GM21619 (cell line): ENCODE measurements around the gene PPP3R1.
"Not testable (repeated sequence)": the region's sequence is repeated elsewhere in the genome, so short reads cannot be mapped to it uniquely, and the experiment has no call there.

Source experiments
- ATAC-seq: cut with Tn5 transposase; IDR thresholded peaks from one replicate; pipeline ENCODE4 v1.9.1; 2021; ENCODE audit not compliant: unreplicated experiment

Gene PPP3R1

DNA sequence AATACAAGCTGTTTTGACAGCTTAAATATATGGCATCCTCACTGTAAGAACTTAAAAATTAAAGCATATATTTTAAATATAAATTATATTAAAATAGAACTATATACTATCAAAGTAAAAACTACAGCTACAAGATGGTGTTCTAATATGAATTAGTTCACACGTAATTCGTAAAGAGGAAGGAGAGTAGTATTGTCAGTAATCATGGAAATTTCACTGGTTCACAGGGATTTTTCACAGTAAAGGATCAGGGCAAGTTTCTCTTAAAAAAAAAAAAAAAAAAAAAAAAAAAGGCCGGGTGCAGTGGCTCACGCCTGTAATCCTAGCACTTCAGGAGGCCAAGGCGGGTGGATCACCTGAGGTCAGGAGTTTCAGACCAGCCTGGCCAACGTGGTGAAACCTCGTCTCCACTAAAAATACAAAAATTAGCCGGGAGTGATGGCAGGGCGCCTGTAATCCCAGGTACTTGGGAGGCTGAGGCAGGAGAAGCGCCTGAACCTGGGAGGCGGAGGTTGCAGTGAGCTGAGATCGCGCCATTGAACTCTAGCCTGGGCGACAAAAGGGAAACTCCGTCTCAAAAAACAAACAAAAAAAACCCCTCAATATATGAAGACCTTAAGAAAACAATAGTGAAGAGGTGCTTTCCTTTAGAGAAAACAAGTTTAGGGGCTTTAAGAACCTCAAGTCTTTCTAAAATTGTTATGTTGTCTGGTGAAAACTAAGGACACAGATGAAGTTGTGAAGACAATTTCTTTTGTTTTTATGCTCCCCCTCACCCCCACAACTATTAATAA lies 62.1 kb downstream of the PPP3R1 start:
- no peak for ATAC-seq

DNA sequence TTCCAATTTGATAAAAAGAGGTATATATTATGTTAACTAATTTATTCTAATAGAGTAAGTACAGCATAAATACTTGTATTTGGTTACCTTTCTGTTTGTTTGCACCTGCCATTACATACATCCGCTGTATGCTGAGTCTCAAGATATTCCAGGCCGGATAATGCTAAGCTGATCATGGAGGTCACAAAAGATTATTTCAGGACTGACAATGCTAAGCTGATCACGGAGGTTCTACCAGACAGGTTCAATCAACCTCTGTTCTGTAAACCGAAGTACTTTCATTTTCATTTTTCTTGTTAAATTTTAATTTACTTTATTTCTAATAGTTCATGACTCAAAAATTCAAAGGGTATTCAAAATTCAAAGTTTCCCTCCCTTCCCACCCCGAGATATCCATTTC lies 63.5 kb downstream of the PPP3R1 start:
- ATAC-seq = no peak

DNA sequence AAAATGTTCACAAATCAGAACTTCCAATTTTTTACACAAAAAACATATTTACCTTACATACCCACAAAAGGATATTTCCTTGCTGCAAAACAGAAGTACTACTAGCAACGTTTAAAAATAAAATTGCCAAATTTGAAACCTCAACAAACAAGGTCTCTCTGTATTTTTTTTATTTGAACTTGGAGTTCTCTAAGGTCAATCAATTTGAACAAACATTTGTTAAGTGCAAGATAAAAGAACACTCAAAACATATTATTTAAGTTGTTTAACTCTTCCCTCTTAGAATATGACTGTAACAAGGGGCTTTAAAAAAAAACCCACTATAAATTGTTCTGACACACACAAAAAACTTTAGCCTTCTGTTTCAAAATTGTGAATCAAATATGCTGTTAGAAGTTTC lies 65.0 kb downstream of the PPP3R1 start:
- no peak for ATAC-seq

DNA sequence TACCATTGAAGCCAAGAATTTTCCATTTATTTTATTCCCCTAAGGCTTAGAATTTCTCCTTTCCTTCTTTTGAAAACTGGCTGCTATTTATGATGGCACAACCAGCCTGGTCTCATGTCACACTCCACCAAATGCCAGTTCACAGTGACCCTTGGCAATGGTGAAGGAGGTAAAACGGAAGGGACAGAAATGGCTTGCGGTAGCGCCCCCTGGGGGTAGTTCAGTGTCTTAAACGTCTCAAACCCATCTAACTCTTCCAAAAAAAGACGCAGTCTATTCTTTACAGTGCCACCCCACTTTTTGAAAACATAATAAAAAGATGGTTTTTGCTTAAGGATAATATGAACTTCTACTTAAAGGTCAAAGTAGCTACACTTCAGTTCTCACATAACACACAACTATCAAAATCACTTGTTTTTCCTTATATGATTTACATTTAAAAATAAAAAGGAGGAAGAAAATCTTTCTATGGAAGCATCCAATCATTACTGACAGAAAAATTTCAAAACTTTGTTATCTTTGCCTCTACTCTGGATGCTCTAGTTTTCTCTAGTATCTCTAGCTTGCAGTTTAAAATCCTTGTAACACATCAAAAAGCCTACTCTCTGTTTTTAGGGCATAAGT lies 66.7 kb downstream of the PPP3R1 start:
- no peak for ATAC-seq

DNA sequence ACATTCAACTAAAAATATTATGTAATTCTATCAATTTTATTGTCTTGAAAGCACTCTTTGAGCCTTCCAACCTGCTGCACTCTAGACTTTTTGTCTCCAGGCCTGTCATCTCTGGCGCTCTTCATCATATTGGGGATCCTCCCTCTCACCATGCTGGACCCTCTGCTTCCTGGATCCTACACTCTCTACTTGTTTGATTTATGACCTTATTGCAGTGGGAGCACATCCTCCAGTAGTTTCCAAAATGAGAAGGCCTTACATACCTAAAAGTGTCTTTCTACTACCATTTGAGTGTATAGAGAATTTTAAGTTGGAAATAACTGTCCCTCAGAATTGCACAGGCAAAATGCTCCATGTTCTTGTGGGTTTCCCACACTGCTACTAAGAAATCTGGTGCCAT lies 69.4 kb downstream of the PPP3R1 start:
- ATAC-seq = no peak

DNA sequence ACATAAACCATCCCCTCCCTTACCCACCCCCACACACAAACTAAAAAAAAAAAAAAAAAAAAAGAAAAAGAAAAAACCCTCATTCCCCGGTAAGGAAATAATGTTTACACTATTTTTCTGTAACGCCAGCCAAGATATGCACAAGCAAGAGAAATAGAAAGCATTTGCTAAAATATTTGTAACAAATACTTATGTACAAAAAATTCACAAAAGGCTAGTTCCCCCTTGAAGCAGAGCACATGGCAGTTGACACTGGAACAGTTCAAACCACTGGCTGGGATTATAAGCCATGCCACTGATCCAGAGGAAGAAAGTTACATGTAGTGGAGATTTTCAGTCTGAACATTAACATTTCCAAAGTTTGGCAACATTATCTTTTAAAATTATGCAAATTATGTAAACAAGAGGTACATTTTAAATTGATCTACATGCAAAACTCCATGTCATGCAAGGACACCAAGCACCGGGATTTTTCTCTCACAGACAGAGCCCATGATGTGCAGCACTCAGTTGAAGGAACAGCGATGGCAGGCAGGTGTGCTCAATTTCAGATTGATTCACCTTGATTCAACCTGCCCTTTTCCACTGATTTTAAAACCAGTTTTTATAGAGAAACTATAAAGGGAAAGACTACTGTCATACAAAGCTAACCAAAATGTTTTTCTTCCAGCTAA lies 73.2 kb downstream of the PPP3R1 start:
- no peak for ATAC-seq

DNA sequence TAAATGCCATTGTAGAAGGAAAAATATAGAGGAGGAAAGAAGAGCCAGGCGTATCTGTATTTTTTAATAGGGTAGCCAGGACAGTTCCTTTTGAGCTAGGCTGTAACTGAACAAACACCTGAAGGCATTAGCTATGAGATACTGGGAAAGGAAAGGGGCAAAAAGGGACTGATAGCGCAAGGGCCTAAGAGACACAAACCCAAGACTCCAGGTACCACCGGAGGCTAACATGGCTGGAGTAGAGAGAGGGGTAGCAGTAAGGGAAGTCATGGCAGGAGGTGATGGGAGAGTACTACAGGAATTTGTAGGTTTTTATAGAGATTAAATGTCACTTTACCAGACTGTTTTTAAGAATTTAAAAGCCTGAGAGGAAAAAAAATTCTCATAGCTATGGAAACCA lies 73.9 kb downstream of the PPP3R1 start:
- ATAC-seq = no peak

DNA sequence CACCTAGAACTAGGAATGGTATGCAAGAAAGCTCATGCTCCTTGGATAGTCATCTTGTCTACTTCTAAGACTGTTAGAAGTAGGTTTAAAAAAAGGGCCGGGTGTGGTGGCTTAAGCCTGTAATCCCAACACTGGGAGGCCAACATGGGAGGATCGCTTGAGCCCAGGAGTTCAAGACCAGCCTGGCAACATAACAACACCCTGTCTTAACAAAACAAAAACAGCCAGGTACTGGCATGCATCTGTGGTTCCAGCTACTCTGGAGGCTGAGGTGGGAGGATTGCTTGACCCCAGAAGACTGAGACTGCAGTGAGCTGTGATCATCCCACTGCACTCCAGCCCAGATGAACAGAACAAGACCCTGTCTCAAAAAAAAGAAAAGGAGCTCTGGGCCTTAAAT lies 74.8 kb downstream of the PPP3R1 start:
- no peak for ATAC-seq

DNA sequence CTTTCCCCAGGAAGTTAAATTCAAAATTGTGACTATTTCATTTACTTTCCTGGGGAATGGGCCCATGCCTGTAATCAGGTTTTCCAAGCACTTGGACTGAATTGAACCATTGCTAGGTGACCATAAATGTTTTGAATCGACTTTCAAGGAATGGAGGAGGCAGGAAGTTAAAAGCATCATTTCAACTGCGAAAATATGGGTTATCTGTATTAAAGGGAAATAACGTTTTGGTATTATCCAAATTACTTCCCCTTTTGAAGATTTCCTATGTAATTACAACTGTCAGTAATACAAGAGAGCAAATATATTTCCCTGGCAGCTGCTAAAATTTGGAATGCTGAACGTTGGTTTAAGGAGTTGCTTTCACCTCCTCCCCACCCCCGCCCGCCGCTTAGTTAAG lies 75.7 kb downstream of the PPP3R1 start:
- ATAC-seq = no peak

DNA sequence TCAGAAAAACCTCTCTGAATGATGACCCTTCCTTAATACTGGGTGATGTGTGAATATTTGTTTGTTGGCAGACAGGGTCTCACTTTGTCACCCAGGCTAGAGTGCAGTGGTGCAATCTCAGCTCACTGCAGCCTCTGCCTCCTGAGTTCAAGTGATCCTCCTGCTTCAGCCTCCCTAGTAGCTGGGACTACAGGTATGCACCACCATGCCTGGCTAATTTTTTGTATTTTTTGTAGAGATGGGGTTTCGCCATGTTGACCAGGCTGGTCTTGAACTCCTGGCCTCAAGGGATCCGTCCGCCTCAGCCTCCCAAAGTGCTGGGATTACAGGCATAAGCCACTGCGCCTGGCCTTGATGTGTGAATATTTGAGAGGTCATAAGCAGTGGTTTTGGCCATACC lies 77.1 kb downstream of the PPP3R1 start:
- not testable (repeated sequence) for ATAC-seq

DNA sequence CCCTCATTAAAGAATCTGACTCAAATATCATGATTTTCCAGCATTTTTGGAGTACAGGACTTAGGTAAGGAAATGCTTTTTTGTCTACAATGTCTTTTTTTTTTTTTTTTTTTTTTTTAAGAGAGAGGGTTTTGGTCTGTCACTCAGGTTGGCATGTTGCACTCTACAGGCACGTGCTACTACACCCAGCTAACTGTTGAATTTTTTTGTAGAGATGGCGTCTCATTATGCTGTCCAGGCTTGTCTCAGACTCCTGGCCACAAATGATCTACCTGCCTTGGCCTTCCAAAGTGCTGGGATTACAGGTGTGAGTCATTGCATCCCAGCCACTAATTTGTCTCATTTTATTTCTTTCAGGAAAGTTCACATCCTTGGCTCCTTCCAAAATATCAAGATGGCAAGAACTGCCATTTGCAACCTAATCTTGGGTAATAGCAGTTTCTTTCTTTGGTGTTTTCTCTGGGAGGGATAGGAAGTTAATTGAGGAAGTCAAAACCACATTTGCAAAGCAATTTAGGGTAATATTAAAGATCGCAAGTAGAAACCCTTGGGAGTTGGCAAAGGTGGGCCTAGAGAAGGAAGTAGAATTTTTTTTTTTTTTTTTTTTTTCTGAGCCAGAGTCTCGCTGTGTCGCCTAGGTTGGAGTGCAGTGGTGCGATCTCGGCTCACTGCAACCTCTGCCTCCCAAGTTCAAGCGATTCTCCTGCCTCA lies 79.2 kb downstream of the PPP3R1 start:
- ATAC-seq = no peak

DNA sequence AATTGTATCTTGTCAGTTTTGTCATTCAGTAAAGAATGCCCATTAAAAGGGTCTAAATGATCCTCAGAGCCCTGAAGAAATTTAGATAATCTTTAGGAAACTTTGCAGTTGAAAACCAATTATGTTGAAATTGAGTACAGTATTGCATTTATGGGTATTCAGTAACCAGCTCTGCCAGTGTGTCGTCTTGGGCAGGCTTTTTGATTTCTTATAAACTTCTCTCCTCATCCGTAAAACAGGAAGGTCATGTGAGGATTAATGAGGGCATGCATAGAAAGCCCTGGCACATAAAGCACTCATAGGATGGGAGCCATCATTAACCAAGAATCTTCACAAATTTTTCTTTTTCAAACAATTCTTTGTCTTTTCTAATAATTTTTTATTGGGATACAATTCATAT lies 79.8 kb downstream of the PPP3R1 start:
- ATAC-seq = no peak

DNA sequence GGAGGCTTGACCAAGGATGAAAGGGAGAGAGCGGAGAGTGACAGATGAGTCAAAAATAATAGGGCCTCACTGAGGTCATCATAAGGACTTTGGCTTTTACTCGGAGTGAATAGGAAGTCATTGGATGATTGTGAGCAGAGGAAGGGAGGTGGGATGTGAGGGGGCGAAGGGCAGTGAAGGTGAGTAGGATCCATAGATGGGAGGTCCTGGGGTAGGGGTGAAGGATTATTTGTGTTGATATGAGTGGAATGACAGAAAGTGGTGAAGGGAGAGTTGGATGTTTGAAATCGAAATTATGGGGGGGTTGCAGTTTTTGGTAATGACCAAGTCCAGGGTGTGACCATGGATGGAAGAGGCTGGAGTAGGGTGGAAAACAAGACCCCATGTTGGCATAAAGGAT lies 80.6 kb downstream of the PPP3R1 start:
- no peak for ATAC-seq

DNA sequence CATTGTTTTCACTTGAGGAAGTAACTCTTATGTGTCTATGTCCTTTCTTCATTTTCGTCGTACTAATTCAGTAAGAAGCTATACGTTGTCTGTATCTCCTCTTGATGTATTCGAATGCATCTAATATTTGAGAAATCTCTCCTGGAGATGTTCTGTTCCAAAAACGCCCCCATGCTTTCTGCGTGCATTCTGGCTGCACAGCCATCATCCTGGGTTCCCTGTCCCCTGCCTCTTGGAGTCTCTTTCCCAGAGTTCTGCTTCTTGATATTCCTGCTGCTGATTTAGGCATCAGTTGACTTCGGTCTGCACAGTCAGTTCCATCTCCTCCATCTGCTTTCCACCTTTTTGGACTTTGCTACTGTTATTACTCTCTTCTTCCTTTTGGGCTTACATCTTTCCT lies 81.2 kb downstream of the PPP3R1 start:
- no peak for ATAC-seq

DNA sequence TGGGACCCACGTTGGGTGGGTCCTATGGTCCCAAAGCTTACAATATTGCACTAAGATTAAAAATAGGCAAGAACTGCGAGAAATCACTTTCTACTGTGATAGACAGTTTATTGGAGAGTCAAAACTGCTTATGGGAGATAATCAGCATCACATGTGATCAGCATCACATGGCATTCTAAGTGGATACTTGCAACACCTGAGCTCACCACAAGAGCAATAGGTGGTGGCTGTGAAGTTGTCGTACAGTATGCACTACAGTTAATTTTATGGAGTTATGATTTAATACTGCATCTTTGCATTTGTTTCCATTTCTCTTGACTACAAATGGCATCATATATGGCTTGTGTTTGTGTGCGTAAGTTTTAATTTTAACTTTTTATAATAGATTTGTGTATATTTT lies 83.0 kb downstream of the PPP3R1 start:
- ATAC-seq = no peak

DNA sequence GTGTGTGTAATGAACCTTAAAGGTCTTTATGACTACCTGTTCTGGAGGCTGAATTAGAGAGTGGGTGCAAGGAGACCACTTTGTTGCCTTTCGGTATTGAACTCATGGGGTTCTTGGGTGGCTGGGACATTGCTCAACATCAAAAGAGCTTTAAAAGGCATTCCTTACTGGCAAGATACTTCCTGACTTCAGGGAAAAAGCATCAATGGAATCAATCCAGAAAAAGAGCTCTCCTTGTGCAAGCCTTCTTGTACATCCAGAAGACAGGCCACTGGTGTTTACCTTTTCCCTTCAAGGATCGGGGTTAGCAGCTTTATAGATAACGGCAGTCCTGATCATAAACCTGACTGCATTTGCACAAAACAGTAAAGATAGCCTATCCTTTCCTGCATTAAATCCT lies 85.1 kb downstream of the PPP3R1 start:
- ATAC-seq = no peak

DNA sequence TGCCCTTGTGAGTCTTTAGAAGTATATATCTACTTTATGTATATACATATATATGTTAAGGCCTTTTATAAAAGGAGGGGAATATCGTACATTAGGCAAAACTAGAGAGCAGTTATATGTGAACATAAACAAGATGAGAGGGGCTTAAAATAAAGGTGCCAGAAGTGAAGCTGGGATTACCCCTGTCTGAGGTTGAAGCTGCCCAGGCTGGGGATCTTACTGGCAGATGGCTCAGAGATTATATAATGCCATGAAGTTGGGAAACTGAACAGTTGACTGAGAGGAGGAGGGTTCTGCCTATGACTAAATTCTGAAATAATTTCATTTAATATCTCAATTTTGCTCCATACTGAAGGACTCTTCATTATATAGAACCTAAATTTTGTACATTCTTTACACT lies 88.7 kb downstream of the PPP3R1 start:
- no peak for ATAC-seq

DNA sequence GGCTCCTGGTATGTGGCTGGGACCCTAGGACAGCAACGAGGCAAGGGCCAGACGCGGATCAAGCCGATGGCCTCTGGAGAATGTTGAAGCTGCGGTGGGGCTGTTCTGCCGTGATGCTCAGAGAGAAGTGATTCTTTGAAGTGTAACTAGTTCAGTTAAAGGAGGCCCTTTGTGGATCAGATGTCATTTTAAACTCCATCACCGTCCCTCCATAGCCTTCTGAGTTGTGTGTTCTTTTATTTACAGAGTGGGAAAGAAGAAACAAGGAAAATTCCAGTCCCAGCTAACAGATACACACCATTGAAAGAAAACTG lies 94.2 kb downstream of the PPP3R1 start:
- no peak for ATAC-seq

DNA sequence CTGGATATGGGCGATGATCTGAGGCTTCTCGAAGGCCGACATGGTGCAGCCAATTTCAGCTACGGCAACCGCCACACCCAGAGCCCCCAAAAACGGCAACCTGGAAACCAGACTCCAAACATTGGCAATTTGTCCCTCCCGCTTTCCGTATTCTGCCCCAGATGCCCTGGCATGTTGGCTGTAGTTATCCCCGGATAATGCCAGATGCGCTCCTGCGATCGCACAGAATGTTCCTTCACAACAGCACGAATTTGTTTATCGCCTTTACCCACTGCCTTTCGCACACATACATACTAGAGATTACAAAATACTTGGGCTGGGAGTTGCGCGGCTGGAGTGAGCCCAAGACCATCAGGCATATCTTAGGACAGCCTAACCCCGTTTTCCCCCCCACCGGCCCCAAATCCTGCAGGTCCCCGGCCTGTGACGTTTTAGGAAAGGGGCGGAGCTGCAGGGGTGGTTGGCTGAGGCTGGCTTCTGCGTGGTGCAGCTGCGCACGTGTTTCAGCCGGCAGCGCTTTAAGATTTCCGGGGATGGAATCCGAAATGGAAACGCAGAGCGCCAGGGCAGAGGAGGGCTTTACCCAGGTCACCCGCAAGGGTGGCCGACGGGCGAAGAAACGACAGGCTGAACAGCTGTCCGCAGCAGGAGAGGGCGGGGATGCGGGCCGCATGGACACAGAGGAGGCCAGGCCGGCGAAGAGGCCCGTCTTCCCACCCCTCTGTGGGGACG lies 94.8 kb downstream of the PPP3R1 start, which contains the start of gene PNO1:
TSS of gene PNO1 (plus strand) at position 487 of the 732 bp plus-strand sequence. CDS start at position 534, 47 bp downstream.
- peak; percentile 92 for ATAC-seq

DNA sequence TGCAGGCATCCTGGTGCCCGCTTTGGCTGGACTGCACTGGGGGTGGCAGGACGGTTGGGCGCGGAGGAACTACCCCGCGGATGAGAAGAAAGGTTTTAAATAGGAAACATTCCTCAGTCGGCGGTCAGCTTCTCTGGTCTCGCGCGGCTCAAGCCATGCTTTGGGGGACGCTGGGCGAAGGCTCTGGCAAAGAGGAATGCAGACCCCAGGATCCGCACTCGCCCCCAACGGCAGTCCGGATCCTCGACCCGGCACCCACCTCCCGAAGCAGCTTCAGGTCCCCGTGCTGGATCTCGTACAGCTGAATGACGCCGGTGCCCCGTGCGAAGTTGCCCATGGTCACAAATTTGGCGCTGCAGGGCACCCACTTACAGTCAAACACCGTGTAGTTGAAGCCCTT lies 95.3 kb downstream of the PPP3R1 start:
- peak; percentile 20 for ATAC-seq

DNA sequence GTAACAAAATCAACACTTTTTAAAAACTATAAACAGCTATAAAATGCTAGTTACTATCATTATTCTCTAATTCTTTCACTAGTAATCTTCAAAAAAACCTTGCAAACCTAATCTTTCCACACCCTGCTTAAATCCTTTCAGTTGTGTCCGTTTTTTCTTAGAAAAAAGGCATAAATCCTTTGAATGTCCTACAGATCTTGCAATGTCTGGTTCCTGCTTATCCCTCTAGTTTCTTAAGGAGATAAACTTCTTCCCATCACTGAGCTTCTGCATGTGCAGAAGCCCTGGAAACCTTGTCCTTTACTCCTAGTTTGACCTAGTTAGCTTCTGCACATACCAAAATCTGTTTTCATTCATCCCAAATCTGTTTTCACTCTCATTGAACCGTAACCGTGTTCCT lies 95.9 kb downstream of the PPP3R1 start:
- ATAC-seq = no peak
